HG02763 (cell line): Measurements from ENCODE around the gene TMEM121.
A peak's percentile ranks its signal among the peaks of the same experiment; 100 is the strongest.

Experiments
- ATAC-seq: cut with Tn5 transposase; IDR thresholded peaks from one replicate; pipeline ENCODE4 v1.9.1; 2021; ENCODE audit warnings: mild to moderate bottlenecking, moderate library complexity; ENCODE audit not compliant: unreplicated experiment

TMEM121 gene

DNA sequence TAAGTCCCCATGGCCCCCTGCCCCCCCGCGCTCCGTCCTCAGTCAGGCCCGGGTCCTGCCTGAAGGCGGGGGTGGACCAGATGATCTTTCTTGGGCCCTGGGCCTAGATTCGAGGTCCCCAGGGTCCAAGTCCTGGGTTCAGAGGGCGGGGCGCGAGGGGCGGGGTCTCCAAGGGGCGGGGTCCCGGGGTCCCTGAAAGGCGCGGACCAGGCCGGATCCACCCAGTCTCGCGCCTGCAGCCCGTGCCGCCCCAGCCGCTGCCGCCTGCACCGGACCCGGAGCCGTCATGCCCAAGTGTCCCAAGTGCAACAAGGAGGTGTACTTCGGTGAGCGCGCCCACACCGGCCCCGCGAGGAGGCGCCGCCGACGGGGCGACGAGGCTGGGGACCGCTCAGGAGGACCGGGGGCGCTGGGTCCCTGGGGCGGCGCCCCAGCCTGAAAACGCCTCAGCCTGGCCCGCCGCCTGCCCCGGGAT is 39.4 kb upstream of the TMEM121 start:
- no peak for ATAC-seq

DNA sequence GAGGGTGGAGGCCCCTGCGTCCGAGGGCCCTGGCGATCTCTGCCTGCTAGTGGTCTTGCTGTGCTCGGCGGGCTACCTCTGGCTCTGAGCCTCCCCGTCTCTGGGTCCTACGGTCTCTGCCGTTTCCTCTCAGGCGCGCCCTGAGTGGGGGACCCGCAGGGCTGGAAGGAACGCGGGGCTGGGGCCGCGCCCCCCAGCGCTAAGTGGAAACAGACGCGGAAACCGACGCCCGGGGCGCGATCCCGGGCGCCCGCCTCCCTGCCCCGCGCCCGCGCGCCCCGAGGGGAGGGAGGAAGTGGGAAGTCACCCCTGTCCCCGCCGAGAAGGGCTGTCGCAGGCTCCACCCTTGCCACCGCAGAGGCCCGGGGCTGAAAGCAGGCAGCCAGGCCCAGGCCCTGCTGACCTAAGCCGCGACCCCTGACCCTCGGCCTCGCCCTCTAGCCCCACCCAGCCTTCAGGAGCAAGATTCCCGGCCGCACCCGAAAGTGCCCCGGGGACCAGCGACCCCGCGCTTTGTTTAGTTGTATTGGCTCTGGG is 38.9 kb upstream of the TMEM121 start:
- ATAC-seq: no peak

DNA sequence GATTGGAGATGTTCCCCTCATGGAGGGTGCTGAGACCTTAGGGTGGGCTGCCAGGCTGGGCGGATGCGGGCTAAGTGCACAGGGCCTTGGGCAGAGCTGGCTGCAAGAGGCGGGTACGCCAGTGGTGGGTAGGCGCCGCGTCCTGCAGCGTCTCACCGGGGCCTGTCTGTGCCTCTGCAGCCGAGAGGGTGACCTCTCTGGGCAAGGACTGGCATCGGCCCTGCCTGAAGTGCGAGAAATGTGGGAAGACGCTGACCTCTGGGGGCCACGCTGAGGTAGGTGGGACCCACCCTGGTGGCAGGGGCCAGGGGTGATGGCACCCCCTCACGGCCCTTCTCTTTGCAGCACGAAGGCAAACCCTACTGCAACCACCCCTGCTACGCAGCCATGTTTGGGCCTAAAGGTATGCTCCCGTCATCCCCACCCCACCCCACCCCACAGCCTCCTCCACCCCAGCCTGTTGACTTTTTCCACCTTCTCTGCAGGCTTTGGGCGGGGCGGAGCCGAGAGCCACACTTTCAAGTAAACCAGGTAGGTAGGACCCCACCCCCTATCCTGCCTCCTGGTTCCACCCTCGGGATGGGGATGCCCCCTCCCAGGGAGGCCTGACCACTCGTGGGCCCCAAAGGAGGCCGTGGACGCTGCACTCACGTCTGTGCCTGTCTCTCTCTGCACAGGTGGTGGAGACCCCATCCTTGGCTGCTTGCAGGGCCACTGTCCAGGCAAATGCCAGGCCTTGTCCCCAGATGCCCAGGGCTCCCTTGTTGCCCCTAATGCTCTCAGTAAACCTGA is 38.2 kb upstream of the TMEM121 start:
- no peak for ATAC-seq

DNA sequence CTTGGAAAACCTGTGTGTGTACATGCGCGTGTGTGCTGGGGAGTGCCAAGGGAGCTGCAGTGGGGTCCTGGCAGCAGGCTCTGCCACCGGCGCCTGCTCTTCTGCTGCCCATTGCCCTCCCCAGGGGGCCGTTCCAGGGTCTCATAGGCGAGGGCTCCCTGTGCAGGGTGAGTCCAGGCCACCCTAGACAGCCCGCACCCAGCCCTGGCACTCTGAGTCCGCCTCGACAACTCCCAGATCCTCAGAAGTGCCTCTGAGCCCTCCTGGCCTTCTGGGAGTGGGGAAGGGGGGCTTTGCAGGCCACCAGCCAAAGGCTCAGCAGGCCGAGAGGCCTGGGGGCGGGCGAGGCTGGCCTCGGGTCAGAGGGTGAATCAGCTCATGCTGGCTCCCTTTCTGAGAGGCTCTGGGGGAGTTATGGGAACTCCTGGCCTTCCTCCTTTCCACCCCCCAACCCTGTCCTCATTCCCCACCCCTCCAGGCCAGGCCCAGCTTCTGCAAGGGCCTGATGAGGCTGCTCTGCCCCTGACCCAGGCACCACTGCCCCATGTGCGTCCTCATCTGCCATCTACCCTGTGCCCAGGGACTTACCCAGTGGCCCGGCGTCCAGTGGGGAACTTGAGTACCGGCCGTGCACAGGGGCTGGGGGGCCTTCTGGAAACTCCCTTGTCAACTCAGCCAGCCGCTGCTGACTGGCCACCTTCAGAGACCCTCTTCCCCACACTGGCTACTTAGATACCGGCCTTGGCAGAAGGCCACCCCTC is 37.4 kb upstream of the TMEM121 start:
- ATAC-seq: no peak

DNA sequence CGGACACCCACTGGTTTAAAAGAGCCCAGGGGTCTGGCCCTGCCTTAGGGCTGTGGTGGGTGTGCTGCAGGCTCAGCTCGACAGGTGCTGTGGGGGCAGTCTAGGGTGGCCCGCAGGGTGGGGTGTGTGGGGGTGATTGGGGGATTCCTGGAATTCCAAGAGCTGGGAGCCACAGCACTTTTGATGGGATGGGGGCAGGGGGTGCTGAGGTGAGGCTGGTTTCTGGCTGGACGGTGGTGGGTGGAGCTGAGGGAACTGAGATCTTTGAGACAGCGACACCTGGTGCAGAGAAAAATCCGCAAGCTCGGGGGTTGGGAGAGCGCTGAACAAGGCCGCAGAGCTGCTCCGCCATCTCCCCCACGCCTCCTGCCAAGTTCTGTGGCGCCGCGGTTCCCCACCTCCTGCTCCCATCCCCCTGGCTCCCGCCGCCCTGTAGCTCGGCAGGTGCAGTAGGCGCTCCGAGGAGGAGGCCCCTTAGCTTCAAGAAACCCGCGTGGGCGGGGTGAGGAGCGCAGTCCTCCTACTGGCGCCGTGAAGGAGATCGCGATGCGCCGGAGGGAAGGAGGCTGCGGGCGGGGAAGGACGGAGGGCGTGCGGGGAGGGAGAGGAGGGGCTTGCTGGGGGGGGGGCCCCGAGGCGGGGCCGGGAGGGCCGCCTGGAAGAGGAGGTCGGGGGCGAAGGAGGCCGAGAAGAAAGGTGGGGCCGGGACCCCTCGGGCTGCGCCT is 36.7 kb upstream of the TMEM121 start:
- ATAC-seq: no peak

DNA sequence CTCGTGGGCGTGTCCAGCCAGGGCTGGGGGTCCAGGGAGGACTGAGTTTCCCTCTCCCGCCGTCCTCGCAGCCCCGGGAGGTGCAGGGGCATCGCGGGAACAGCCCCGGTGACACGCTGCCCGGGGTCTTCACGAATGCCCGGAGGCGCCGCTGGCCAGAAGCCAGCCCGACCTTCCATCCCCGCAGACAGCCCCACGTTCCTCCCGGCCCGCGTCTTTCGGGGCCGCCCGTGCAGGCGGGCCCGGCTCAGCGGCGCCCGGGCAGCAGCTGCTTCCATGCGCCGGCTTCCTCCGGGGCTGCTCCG is 36.2 kb upstream of the TMEM121 start:
- ATAC-seq: peak; percentile 0

DNA sequence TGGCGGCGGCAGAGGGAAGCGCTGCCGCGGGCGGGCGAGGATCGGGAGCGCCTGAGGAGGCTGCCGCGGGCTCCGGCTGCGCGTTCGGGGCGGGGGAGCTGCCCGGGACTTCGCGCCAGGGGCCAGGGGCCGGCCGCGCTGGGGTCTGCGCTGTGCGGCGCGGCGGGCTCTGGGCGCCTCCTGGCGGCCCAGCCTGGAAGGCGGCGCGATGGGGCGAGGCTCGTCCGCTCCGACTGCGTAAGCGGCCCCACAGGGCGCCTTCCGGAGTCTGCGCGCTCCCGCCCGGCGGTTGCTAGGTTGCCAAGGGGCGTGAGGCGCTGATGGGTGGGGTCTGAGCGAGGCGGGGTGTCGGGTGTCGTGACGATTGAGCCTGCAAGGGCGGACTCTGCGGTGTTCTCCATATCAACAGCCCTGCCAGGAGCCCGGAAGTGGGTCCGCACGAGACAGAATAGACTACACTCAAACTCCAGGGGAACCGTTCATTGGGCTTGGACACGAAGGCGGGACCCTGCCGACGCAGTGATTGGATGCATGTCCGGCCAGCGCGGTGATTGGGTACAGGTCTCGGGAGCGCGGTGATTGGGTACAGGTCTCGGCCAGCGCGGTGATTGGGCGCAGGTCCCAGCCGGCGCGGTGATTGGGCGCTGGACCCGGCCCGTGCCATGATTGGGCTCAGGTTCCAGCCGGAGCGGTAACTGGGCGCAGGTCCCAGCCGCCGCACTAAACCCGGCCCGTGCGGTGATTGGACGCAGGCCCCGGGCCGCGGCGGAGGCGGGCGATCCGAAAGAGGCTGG is 35.6 kb upstream of the TMEM121 start, which contains the start of gene TEDC1:
Gene TEDC1, plus strand, starts transcription at position 675 of the 794 bp plus-strand sequence. CDS start 130 bp downstream, outside the sequence.
- ATAC-seq: peak; percentile 70

DNA sequence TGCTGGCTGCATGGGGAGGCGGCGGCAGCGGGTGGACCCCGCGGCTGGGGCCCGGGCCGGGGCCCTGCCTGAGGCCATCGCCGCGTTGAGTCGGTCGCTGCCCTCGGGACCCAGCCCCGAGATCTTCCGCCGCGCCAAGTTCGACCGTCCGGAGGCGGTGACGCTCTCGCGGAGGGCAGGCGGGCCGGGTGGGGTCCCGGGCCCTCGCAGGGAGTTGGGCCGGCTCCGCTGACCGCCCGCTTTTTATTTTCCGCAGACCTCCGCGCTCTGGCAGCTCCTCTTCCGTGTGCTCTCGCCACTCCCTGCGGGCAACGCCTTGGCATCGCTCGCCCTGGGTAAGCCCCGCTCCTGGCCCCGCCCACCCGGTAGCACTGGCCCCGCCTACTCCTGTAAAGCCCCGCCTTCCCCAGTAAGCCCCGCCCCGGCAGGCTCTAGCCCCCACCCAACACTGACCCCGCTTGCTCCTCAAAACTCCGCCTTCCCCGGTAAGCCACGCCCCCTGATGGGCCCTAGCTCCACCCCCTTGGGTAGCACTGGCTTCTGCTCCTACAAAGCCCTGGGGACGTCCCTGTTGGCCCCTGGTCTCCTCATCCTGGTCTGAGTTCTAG is 34.9 kb upstream of the TMEM121 start:
- ATAC-seq: no peak

DNA sequence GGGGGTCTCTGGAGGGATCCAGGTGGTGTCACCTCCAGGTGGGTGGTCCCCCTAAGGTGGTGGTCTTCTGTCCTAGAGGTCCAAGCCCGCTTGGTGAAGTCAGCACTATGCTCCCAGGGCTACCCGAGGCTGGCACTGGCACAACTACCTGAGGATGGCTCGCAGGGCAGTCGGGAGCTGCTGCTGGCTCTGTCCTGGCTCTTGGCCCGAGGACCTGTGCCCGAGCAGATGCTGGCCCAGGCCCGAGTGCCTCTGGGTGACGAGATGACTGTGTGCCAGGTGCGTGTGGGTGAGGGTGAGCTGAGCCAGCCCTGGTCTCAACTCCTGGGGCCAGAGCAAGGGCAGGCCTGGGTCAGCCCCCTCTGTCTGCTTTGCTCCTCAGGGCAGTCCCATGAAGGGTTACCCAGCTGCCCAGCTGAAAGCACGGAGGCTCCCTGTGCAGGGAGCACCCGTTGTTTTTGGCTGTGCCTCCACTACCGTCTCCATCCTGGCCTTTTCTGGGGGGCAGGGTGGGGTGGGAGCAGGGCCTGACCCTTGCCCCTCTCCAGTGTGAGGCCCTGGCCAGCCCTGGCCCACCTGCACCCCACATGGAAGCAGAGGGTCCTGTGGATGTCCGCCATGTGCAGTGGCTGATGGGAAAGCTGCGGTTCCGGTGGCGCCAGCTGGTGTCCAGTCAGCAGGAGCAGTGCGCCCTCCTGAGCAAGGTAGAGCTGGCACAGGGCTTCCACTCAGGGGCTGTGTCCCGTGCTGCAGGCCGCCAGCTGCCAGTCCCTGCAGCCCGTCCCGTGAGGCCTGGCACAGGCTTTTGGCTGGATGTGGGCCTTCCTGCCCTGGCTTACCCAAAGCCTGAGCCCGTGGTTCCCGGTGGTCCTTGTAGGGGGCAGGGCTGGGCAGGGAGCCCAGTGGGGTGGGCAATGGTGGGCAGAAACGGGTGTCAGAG is 34.1 kb upstream of the TMEM121 start:
- ATAC-seq: no peak

DNA sequence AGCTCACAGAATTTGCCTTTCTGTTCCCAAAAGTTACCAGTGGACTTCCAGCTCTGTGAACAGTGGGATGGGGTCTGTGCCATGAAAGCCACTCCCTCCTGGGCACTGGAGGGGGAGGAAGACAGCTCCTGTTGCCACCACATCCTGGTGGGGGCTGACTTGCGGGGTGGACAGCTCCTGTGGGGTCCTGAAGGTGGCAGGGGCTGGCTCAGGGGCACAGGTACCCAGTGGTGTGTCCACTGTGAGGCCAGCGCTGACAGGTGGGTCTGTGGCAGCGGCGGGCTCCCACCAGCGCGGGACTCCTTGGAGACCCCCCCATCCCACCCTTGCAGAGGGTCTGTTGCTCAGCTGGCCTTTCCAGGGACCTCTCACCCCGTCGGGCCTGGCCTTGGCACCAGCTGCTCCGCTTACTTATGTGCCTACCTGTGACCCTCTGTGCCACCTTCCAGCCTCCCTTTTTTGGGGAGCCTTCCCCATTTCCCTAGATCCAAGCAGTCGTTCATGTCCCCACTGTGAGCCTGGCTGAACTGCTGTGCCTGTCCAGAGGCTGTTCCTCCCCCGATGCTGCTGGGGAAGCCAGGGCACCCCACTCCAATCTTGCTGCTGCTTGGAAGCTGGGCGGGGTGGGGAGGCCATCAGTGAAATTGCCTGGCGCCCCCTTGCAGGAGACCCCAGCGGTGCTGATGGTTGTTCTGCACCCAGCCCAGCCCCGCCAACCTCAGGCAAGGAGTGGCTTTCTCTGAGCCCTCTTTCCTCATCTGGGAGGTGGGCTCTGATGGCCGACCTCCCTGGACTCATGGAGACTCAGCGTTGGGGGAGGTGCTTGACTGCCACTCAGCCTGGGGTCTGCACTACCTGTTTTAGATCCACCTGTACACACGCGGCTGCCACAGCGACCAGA is 33.2 kb upstream of the TMEM121 start:
- ATAC-seq: no peak

DNA sequence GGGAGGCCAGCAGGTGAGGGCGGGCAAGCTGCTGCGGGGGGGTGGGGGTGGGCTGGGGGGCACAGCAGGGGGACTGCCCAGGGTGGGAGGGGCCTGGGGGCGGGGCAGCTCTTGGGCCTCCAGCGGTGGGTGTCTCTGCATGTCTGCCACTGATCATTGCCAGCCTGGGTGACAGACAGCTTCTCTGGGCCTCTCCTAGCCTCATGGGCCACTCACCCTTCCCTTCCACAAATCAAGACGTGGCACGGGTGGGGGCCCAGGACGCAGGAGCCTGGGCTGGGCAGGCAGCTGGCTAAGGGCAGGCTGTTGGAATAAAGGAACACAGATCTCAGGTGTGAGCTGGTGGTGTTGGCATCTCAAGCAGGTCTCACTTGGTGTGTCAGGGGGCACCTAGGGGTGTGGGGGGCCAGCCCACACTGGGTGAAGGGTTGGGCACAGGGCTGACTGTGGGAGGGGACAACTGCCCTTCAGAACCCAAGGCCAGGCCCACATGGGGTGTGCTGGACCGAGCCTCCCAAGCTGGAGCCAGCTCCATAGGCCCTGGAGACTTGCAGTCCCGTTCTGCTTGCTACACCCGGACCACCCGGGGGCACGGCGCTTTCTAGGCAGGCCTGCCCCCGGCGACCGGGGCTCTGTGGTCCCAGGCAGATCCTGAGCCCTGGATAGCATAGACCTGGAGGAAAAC is 32.3 kb upstream of the TMEM121 start:
- ATAC-seq: no peak

DNA sequence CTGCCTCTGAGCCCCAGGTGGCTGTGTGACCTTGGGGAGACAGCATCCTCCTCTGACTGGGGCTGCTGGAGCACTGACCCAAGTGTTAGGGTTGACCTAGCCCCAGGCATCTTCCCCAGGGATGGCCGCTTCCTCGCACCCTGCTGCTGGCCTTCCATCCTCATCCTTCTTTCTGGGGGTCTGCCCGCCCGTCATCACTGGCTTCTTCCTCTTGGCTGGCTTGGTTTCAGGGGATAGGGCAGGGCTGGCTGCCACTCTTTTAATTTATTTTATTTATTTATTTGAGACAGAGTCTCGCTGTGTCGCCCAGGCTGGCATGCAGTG is 31.8 kb upstream of the TMEM121 start:
- no peak for ATAC-seq

DNA sequence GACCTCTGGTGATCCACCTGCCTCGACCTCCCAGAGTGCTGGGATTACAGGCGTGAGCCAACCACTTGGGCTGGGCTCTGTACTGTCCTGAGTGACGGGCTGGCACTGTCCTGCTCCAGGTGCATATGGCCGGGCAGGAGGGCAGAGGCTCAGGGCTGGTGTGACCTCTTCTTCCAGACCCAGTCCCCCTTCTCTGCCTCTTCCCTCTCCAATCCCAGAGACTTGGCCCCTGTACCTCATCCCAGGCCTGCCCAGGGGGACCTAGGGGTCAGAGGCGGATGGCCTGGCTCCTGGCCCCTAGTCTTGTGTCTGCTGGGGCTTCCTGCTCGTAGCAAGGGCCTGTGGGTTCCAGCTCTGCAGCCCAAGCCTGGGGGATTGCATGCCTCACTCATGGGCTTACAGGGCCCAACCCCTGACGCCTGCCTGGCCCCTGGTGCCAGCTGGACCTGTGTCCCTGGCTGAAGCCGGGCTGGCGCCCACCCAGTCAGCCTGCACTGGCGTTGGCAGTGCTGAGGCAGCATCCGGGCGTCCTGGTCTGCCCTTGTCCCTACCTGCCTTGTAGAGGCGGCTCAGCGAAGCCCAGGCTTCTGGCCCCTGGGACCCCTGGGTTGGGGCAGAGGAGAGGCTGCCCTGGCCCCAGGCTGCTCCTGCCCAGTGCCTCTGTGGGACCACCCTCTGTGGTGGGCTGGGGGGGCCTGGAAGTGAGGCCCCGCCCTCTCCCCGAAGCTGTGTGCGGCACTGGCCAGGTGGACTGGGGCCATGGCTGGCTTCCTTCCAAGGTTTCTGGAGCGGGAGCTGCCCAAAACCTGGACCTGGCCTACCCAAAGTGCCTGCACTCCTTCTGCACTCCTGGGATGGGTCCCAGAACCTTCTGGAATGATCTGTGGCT is 31.0 kb upstream of the TMEM121 start:
- ATAC-seq: no peak

DNA sequence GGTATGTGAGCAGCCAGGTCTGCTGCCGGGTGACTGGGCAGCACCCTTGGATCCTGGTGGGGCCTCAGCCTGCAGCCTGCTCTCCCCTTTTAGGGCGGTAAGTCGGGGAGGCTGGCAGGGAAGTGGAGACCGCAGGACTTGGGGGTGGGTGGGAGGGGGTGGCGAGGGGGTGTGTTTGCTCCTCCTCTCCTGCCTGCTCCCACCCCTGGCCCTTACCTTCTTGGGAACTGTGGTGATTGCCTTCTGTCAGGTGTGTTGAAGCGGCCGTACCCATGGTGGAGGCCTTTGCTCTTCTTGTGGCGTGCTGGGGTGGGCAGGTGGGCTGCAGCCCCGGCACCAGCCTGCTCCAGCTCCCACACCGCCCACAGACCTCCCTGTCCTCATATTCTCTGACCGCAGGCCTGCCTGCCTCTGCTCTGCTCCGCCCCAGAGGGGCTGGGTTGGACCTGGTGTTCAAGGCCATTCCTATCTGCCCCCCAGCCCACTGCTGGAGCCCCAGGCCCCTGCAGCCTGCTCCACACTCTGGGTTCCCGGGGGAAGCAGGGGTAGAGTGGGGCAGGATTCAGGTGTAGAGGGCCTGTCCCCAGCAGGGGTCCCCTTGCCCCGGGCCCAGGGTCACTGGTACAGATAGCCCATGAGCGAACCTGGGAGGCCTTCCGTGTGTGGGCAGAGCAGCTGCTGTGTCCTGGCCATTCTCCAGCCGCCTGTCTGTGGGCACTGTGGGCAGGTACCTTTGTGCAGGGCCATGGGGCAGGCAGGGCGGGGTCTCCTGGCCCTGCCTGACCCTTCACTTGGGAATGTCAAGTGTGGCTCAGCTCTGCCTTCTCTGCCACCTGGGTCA is 30.2 kb upstream of the TMEM121 start:
- no peak for ATAC-seq

DNA sequence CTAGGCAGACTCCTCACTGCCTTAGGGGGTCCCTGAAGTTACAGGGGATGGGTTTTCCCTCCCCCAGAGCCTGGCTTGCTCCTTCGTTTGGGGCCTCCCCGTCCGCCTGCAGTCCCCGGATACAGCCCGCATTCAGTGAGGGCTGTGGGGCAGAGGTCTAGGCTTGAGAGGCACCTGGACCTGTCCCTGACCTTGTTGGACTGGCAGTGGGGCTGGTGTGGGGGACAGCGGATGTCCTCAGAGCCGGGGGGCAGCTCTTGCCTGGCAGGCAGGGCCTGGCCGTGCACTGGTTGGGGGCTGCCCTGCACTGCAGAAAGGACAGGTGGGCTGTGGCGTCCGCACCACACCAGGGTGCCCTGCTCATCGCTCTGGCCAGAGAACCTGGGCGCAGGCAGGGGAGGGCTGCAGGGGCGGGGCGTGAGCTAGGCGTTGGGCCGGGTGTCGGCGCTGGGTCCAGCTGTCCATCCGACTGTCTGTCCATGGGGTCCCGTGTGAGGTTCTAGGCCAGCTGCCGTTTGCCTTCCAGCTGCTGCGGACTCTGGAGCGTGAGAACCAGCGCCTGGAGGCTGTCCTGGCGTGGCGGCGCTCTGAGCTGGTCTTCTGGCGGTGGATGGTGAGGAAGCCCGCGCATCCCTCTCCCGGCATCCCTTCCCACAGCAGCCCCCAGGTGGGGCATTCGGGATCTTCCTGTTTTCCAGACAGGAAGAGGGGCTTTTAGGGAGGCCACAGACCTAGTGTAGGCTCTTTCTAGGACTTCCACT is 29.4 kb upstream of the TMEM121 start:
- ATAC-seq: no peak
